GM19397 (cell line): ENCODE data around the gene PGAP3.
"Not testable (repeated sequence)": the region's sequence is repeated elsewhere in the genome, so short reads cannot be mapped to it uniquely, and the experiment has no call there.

ENCODE experiments used
- ATAC-seq: cut with Tn5 transposase; IDR thresholded peaks from one replicate; pipeline ENCODE4 v1.9.1; 2021; ENCODE audit warnings: mild to moderate bottlenecking, moderate library complexity; ENCODE audit not compliant: unreplicated experiment

PGAP3 gene

GRCh38 chr17:39687546-39688474 lies at the start of gene PGAP3:
Gene PGAP3, minus strand, starts transcription at chr17:39688057. Its CDS starts 43 bp downstream, at chr17:39688014.
- peak; percentile 88 for ATAC-seq

- no peak for ATAC-seq
Measured at GRCh38 chr17:39737206-39737759, 49.4 kb upstream of the PGAP3 start.

GRCh38 chr17:39736319-39737165 lies 48.7 kb upstream of the PGAP3 start:
- no peak for ATAC-seq

- no peak for ATAC-seq
Measured at GRCh38 chr17:39735882-39736281, 48.0 kb upstream of the PGAP3 start.

- ATAC-seq = no peak
Measured at GRCh38 chr17:39732586-39732985, 44.7 kb upstream of the PGAP3 start.

GRCh38 chr17:39730095-39730921 lies 42.5 kb upstream of the PGAP3 start, which contains the start of gene MIEN1:
Gene MIEN1, minus strand, starts transcription at chr17:39730532. Its CDS starts 37 bp downstream, at chr17:39730495.
- ATAC-seq = peak; percentile 90

- ATAC-seq = no peak
Measured at GRCh38 chr17:39729280-39729851, 41.5 kb upstream of the PGAP3 start.

GRCh38 chr17:39727556-39727955 lies 39.7 kb upstream of the PGAP3 start:
- no peak for ATAC-seq

GRCh38 chr17:39726617-39727016 lies 38.8 kb upstream of the PGAP3 start:
- ATAC-seq = no peak

GRCh38 chr17:39725923-39726322 lies 38.1 kb upstream of the PGAP3 start:
- ATAC-seq = not testable (repeated sequence)

- no peak for ATAC-seq
Measured at GRCh38 chr17:39724731-39725130, 36.9 kb upstream of the PGAP3 start.

GRCh38 chr17:39722965-39723848 lies 35.4 kb upstream of the PGAP3 start:
- ATAC-seq = no peak

- no peak for ATAC-seq
Measured at GRCh38 chr17:39722104-39722503, 34.2 kb upstream of the PGAP3 start.

- no peak for ATAC-seq
Measured at GRCh38 chr17:39719563-39720355, 31.9 kb upstream of the PGAP3 start.

- ATAC-seq = no peak
Measured at GRCh38 chr17:39717660-39718059, 29.8 kb upstream of the PGAP3 start.

- no peak for ATAC-seq
Measured at GRCh38 chr17:39716879-39717536, 29.2 kb upstream of the PGAP3 start.

- no peak for ATAC-seq
Measured at GRCh38 chr17:39716073-39716818, 28.4 kb upstream of the PGAP3 start.
